Kidney glomerular epithelial cell (primary cell): ENCODE data around the gene KIF18B.

Experiments used
- DNase-seq: peaks from one replicate; lab custom pipeline; 2025; lab: John Stamatoyannopoulos, UW

Gene KIF18B

DNA sequence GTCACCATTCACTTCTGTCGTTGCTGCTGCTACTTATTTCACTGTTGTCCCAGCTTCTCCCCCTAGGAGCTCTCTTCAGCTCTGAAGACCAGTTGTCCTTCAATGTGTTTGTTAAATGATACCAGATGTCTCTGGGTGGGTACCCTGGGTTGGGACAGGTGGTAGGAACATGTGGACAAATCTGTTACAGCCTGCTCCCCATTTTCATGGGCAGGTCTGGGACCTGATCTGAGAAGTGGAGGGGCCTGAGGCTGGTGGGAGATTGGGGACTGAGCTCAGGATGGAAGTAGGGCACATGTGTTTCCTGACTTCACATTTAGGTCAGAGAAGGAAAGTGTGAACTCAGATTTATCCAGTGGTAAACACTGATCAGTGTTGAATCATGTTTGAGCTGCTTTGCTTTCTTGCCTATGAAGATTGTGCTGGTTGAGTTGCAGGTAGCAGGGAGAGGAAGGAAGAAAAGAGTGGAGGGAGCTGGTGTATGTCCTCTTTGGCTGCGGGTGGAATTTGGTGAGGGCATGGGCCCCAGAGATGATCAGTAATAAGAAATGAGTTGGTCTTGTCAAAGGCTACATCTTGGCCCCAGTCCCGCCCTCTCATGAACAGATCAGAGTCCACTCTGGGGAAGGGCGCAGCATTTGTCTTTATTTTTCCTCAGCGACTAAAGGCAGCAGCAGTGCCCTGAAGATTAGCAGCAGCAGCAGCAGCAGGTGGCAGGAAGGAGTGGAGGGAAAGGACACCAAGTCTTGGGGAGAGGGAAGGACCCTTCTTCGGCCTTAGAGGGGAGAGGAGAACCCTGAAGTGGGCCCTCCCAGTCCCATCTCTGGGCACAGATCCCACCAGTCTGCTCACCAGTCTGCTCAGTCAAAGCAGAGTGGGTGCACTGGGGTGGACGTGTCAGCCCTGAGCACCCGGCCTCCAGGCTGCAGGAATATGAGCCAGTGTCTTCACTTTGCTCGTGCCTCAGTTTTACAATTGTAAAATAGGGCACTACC, 42.3 kb downstream of the KIF18B start:
- DNase-seq: no peak

DNA sequence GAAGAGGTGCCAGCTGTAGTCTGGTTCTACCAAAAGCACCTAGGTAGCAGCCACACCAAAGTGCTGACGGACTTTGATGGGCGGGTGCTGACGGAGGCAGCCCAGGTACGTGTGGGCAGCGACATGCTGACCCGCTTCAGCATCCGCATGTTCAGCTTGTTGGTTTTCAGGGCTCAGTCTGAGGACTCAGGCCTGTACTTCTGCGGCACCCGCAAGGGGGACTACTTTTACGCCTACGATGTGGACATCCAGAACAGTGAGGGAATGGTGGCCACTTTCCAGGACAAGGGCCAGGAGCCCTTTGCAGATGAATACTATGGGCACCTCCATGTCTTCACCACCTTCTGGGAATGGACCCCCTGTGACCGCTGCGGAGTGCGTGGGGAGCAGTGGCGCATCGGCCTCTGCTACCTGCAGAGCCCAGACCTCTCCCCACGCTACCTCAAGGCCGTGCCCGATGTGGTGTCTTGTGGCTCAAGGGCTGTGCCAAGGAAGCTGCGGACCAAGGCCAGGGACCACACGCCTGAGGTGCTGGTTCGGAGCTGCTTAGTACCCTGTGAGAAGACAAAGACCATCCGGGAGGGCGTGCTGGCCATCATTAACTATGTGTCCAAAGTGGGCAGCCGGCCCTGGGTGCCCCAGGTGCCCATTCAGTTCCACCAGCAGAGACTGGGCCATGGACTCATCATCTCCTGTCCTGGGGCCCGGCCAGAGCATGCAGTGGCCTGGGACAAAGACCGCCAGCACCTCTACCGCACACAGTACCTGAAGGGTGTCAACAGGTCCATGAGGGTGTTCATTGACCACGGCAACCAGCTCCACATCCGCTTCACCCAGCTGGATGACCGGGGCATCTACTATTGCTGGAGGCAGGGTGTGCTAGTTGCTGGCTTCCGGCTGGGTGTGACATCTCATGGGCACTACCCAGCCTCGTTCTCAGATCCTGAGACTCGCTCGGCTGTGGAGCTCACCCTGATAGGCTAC, 43.3 kb downstream of the KIF18B start:
- DNase-seq: no peak

GRCh38 chr17:44903012-44903685, 44.4 kb downstream of the KIF18B start:
- no peak for DNase-seq

DNA sequence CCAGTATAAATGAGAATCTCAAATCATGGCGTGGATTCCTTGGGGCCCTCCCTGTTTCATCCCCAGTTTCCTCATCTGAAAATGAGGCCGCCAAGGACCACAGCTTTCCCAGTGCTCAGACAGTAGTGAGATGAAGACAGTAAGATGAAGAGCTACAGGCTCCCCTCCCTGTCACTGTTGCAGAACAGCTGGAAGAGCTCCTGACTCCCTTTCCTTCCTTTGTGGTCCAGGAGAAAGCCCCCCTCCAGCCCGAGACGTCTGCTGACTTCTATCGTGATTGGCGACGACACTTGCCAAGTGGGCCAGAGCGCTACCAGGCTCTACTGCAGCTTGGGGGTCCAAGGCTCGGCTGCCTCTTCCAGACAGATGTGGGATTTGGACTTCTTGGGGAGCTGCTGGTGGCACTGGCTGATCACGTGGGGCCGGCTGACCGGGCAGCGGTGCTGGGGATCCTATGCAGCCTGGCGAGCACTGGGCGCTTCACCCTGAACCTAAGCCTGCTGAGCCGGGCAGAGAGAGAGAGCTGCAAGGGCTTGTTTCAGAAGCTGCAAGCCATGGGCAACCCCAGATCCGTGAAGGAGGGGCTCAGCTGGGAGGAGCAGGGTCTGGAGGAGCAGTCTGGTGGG, 45.3 kb downstream of the KIF18B start:
- no peak for DNase-seq

GRCh38 chr17:44901411-44901921, 46.1 kb downstream of the KIF18B start:
- peak; percentile 56 for DNase-seq

GRCh38 chr17:44900894-44901293, 46.7 kb downstream of the KIF18B start:
- peak; percentile 22 for DNase-seq

DNA sequence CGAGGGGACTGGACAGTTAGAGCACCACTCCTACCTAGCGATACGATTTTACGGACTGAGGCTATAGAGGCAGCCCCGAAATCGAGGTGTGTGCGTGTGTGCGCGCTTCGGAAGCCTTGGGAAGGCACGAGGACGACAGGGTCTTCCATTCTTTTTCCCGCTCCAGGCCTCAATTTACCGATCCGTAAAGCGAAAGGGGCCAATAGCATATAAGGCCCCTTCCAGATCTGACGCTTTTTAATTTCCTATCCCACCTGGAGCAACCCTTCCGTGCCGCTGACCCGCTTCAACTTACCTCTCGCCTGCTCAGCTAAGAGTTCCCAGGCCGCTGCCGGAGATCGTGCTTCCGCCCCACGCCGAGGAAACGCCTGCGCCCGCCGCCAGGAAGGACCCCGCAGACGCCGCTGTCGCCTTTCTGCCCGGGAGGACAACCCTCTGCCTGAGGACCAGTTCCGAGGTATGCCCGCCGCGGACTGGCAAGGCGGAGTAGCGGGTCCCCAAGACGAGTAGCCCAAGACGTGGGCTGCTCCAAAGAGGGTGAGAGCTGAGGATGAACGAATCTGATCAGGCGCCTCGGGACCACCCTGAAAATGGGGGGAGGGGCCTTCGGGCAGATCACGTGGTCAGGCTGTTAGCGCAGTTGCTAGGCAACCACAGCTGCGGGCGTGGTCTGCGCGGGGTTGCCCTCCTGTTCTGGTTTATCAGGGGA, 48.3 kb downstream of the KIF18B start, which contains the start of gene EFTUD2:
Gene EFTUD2, minus strand, starts transcription at position 372 of the 709 bp plus-strand sequence. CDS start 4,924 bp downstream, outside the sequence.
- peak; percentile 95 for DNase-seq

GRCh38 chr17:44898768-44899073, 48.9 kb downstream of the KIF18B start:
- peak; percentile 54 for DNase-seq

DNA sequence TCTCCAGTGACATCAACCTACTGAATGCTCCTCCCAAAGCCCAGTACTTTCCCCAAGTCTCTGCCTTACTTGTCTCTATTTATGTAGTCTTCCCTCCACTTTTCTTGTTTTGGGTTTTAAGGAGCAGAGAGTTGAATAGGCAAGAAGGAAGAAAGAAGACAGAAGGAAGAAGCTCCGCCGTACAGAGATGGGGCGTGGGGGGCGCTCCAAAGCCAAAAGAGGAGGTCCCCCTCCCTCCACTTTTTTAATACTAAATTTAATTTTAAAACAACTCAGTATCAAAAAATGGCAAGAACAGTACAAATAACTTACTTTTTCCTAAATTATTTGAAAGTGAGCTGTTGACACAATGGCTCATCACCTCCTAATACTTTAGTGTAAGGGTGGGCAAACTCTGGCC, 52.9 kb downstream of the KIF18B start:
- no peak for DNase-seq

DNA sequence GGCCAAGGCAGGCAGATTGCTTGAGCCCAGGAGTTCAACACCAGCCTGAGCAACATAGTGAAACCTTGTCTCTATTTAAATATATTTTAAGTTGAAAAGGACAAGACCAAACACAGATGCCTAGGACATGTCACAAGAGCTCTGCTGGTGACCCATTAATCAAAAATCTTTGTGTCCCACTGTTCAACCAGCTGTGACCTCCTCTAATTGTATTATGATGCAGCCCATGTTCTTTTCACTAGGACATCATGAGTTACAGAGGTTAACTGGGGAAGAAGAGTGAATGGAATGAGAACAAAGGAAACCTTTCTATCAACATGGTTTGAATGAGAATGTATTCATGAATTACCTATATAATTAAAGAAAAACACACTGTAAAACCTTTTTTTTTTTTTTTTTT, 55.3 kb downstream of the KIF18B start:
- DNase-seq: no peak

- DNase-seq: no peak
Observed at GRCh38 chr17:44889003-44889402, 58.6 kb downstream of the KIF18B start.

DNA sequence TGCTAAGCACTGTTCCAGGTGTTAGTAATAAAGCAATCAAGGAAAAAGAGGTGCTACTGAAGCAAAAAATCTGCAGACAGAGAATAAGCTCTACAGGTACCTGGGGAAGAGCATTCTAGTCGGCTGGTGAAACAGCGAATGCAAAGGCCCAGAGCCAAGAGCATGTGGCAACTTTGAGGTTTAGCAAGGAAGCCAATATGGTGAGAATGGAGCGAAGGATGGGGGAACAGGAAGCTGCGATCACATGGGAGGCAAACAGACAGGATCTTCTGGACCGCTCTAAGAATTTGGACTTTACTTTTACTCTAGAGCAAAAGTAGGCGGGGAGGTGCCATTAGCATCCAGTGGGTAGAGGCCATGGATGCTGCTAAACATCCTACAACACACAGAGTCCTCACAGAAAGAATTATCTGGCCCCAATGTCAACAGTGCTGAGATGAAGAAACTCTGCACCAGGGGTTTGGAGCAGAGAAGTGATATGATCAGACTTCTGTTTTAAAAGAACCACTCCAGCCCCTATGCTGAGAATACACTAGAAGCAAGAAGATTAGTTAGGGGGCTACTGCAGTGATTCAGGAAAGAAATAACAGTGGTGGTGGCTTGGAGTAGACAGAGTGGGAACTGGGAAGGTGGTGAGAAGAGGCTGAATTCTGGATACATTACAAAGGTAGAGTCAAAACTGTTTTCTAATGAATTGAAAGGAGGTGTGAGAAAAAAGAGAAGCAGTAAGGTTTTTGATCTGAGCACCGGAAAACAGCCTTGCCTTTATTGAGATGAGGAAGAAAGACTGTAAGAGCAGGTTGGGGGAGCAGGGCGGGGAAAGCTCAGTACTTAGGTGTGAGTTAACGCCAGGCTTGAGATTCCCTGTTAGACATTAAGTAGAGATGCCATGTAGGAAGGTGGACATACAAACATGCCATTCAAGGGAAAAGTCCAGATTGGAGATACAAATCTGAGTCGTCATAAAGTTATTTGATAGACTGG, 59.3 kb downstream of the KIF18B start:
- DNase-seq: no peak

GRCh38 chr17:44887016-44887415, 60.6 kb downstream of the KIF18B start:
- no peak for DNase-seq

DNA sequence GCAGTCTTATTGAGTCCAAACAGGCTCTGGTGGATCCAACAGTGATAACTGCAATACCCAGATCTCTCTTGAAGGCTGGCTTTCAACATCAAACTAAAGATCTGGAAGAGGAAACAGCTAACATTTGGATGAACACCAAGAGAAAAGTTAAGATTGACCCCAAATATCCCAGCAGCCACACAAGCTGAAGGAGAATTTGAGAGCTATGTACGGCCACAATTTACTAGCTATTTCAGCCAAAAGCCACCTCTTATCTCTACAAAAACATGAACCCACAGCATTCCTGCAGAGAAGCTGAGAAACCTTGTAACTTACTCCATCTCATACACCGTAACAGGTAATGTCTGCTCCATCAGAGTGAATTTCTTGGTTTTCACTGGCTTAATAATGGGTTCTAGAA, 62.6 kb downstream of the KIF18B start:
- DNase-seq: no peak

GRCh38 chr17:44881145-44881544, 66.4 kb downstream of the KIF18B start:
- no peak for DNase-seq

DNA sequence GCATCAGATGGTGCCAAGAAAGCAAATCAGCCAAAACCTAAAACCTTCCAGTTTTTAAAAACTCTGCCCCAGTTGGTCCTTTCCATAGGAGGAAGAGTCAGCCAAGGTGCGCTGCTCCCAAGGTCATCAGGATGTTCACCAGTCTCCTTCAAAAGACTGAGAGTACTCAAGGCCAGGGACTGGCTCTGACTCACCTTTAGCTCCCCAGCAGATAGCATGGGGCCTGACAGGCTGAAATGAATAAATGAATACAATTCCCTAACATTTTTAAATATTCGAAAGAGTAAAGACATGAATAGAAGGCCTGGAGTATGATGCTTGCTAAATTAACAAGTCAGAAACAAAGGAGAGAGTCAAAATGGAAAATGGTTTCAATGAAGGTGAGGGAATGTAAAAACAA, 67.5 kb downstream of the KIF18B start:
- DNase-seq: no peak

DNA sequence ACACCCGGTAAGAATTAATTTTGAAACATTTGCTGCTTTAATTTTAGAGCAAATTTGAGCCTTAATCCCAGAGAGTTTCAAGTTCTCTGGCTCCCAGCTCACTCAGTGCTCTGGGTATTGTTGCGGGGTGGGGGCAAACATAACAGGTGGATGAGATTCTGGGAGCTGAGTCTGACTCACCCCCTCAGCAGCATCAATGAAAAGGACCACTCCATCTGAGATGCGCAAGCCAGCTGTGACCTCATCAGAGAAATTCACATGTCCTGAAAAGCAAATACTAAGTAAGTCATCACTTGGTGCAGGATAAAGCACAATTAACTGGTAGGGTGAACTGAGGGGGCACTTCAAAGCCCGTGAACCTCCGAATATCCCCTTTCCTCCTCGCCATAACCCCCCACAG, 68.2 kb downstream of the KIF18B start:
- DNase-seq: no peak

DNA sequence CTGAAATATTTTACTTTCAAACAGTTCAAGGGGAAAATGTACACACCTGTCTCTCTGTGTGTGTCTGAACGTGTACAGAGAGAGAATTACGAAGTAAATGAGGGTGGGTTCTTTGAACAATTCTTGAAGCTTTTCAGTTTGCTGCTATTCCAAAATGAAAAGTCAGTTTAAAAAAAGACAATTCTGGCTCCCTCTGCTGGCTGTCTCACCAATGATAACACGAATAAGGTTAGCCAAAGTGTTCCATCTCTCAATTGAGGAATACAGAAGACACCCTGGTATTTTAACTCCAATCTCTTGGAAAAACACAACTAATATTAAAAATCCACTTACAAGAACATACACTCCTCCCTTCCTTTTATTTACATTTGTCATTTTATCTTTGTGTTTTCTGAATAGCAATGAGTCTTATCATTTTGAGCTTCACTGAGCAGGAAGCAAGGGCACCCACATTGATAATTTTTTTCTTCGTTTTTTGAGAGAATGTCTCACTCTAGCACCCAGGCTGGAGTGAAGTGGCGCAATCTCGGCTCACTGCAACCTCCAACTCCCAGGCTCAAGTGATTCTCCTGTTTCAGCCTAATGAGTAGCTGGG, 68.8 kb downstream of the KIF18B start:
- DNase-seq: peak; percentile 22

- no peak for DNase-seq
Observed at GRCh38 chr17:44877121-44877520, 70.5 kb downstream of the KIF18B start.
